Glutamatergic neuron (in vitro differentiated cells): ENCODE measurements around the gene TSR3. TPM values are rescaled to one million over a fixed set of nuclear protein-coding genes. Genes with fewer than 3 reads are reported as not detected.

Experiments used
- DNase-seq: peaks from one replicate; pipeline ENCODE4 v3.0.0; 2022
- H3K27ac Mint-ChIP-seq: one replicate; pipeline ENCODE4 v1.8.0; 2020; ENCODE audit warnings: mild to moderate bottlenecking, mixed read lengths, inconsistent platforms; ENCODE audit not compliant: unreplicated experiment
- H3K27me3 Mint-ChIP-seq: one replicate; pipeline ENCODE4 v1.8.0; 2020; ENCODE audit warnings: mild to moderate bottlenecking, moderate library complexity, mixed read lengths, inconsistent platforms; ENCODE audit not compliant: unreplicated experiment
- H3K36me3 Mint-ChIP-seq: one replicate; pipeline ENCODE4 v1.8.0; 2020; ENCODE audit warnings: mild to moderate bottlenecking, mixed read lengths, inconsistent platforms; ENCODE audit not compliant: unreplicated experiment
- H3K4me1 Mint-ChIP-seq: one replicate; pipeline ENCODE4 v1.8.0; 2020; ENCODE audit warnings: mild to moderate bottlenecking, low read depth, mixed read lengths, inconsistent platforms; ENCODE audit not compliant: unreplicated experiment
- H3K4me3 Mint-ChIP-seq: one replicate; pipeline ENCODE4 v1.8.0; 2020; ENCODE audit warnings: mild to moderate bottlenecking, mixed read lengths, inconsistent platforms; ENCODE audit not compliant: unreplicated experiment
- H3K9me3 Mint-ChIP-seq: one replicate; pipeline ENCODE4 v1.8.0; 2020; ENCODE audit warnings: mild to moderate bottlenecking, moderate library complexity, mixed read lengths, inconsistent platforms; ENCODE audit not compliant: unreplicated experiment
- CTCF ChIP-seq: fragments of 200-600 bp; sonication (generic); IDR thresholded peaks from one replicate; pipeline ENCODE4 v1.5.0; 2021; ENCODE audit not compliant: partially characterized antibody, unreplicated experiment
- total RNA-seq: library from RNA; stranded (reverse); fragmentation: NEBNext Ultra II Directional; extraction: Animal tissue kit (Norgen Biotek cat#: 25700); gene quantifications from one replicate; pipeline ENCODE4 v1.2.1, GENCODE V29; 2021; ENCODE audit not compliant: unreplicated experiment

The TSR3 gene
- total RNA-seq, 1 donor from 2014 or later, result 52.5 TPM

GRCh38 chr16:1397779-1398178, 46.1 kb upstream of the TSR3 start:
- no peaks in the 10 kb centered on the region for H3K27me3 Mint-ChIP-seq
- H3K27ac Mint-ChIP-seq, result no peak overlapping the region
- no peaks in the 10 kb centered on the region for H3K36me3 Mint-ChIP-seq
- no peak for DNase-seq
- H3K4me3 Mint-ChIP-seq, result no peak overlapping the region
- peaks cover 3% of the 10 kb centered on the region for H3K4me1 Mint-ChIP-seq
- TF ChIP-seq CTCF, result no peak
- no peaks in the 10 kb centered on the region for H3K9me3 Mint-ChIP-seq

GRCh38 chr16:1395444-1396031, 43.9 kb upstream of the TSR3 start:
- Mint-ChIP-seq H3K27me3 (peaks cover 2% of the 10 kb centered on the region), H3K4me3 (no peak overlapping the region), H3K36me3 (no peaks in the 10 kb centered on the region), H3K27ac (no peak overlapping the region), H3K4me1 (peaks cover 3% of the 10 kb centered on the region), H3K9me3 (no peaks in the 10 kb centered on the region)
- no peak for TF ChIP-seq CTCF
- no peak for DNase-seq

- Mint-ChIP-seq H3K27ac (no peak overlapping the region), H3K36me3 (no peaks in the 10 kb centered on the region), H3K4me1 (peaks cover 3% of the 10 kb centered on the region), H3K4me3 (no peak overlapping the region), H3K9me3 (no peaks in the 10 kb centered on the region), H3K27me3 (peaks cover 2% of the 10 kb centered on the region)
- TF ChIP-seq CTCF, result no peak
- DNase-seq, result no peak
These were observed 42.8 kb upstream of the TSR3 start for GRCh38 chr16:1394367-1394951.

GRCh38 chr16:1393613-1394176, 42.0 kb upstream of the TSR3 start:
- H3K4me3 Mint-ChIP-seq, result no peak overlapping the region
- H3K36me3 Mint-ChIP-seq, result no peaks in the 10 kb centered on the region
- no peak for DNase-seq
- no peak overlapping the region for H3K27ac Mint-ChIP-seq
- H3K27me3 Mint-ChIP-seq, result peaks cover 2% of the 10 kb centered on the region
- no peaks in the 10 kb centered on the region for H3K9me3 Mint-ChIP-seq
- no peak for TF ChIP-seq CTCF
- peaks cover 3% of the 10 kb centered on the region for H3K4me1 Mint-ChIP-seq

GRCh38 chr16:1392826-1393225, 41.1 kb upstream of the TSR3 start:
- peaks cover 1% of the 10 kb centered on the region for H3K9me3 Mint-ChIP-seq
- H3K27ac Mint-ChIP-seq, result no peak overlapping the region
- no peak for TF ChIP-seq CTCF
- H3K36me3 Mint-ChIP-seq, result no peaks in the 10 kb centered on the region
- peaks cover 2% of the 10 kb centered on the region for H3K27me3 Mint-ChIP-seq
- H3K4me3 Mint-ChIP-seq, result no peak overlapping the region
- no peak for DNase-seq
- peaks cover 3% of the 10 kb centered on the region for H3K4me1 Mint-ChIP-seq
